ENCODE data around the gene HSCB.
A peak's percentile ranks its signal among the peaks of the same experiment; 100 is the strongest.

The HSCB gene

GRCh38 chr22:28799606-28800307 lies 57.9 kb downstream of the HSCB start:
- H3K9ac ChIP-seq (ENCODE audit: low read length), result peak overlapping the region; percentile 81
- H3K4me2 ChIP-seq (ENCODE audit: low read depth, low read length, poor library complexity, severe bottlenecking), result peak overlapping the region; percentile 72
- no peak overlapping the region for H3K27ac ChIP-seq (ENCODE audit: low read depth, low read length)
- no peaks in the 10 kb centered on the region; the same call in 1 of the 2 replicates for H3F3A ChIP-seq (ENCODE audit: insufficient read depth)
- H4K20me1 ChIP-seq (ENCODE audit: low read depth, low read length), result no peaks in the 10 kb centered on the region; the same call in none of the 2 replicates
- H3K9me3 ChIP-seq (ENCODE audit: insufficient read depth, low read length), result no peaks in the 10 kb centered on the region
- no peaks in the 10 kb centered on the region for H3K9me2 ChIP-seq (replicated peaks; ENCODE audit: insufficient read depth, low read length)
- H3K79me2 ChIP-seq (ENCODE audit: insufficient read depth, low read length), result 0 out of 2 replicates have a peak, but pooled peaks cover 6% of the 10 kb centered on the region
- H2AFZ ChIP-seq (ENCODE audit: low read depth, low read length, severe bottlenecking), result peak overlapping the region; percentile 93
- peak overlapping the region; percentile 76 for H3K4me3 ChIP-seq (ENCODE audit: insufficient read depth, low read length, poor library complexity, severe bottlenecking)
- no peaks in the 10 kb centered on the region for H3K27me3 ChIP-seq (ENCODE audit: low read length)
- H3K36me3 ChIP-seq (ENCODE audit: low read length), result peaks cover 25% of the 10 kb centered on the region
- TF ChIP-seq CTCF (IDR thresholded peaks at IDR 0.05; ENCODE audit: insufficient read depth, low read length, poor library complexity, severe bottlenecking) (no peak), EZH2phosphoT487 (conservative IDR thresholded peaks at IDR 0.05; ENCODE audit: low read length) (no peak)

- peaks cover 18% of the 10 kb centered on the region for H3K36me3 ChIP-seq (ENCODE audit: low read length)
- H3K9ac ChIP-seq (ENCODE audit: low read length), result peak within 1 kb of the TSS; percentile 81
- no peaks in the 10 kb centered on the region; the same call in none of the 2 replicates for H4K20me1 ChIP-seq (ENCODE audit: low read depth, low read length)
- TF ChIP-seq CTCF (IDR thresholded peaks at IDR 0.05; ENCODE audit: insufficient read depth, low read length, poor library complexity, severe bottlenecking), result no peak
- TF ChIP-seq EZH2phosphoT487 (conservative IDR thresholded peaks at IDR 0.05; ENCODE audit: low read length), result no peak
- no peaks in the 10 kb centered on the region for H3K27me3 ChIP-seq (ENCODE audit: low read length)
- H3K9me3 ChIP-seq (ENCODE audit: insufficient read depth, low read length), result no peaks in the 10 kb centered on the region
- 0 out of 2 replicates have a peak, but pooled peaks cover 6% of the 10 kb centered on the region for H3K79me2 ChIP-seq (ENCODE audit: insufficient read depth, low read length)
- H3K9me2 ChIP-seq (replicated peaks; ENCODE audit: insufficient read depth, low read length), result no peaks in the 10 kb centered on the region
- peak within 1 kb of the TSS; percentile 72 for H3K4me2 ChIP-seq (ENCODE audit: low read depth, low read length, poor library complexity, severe bottlenecking)
- peak within 1 kb of the TSS; percentile 93 for H2AFZ ChIP-seq (ENCODE audit: low read depth, low read length, severe bottlenecking)
- H3K27ac ChIP-seq (ENCODE audit: low read depth, low read length), result no peak within 1 kb of the TSS
- peak within 1 kb of the TSS; percentile 76 for H3K4me3 ChIP-seq (ENCODE audit: insufficient read depth, low read length, poor library complexity, severe bottlenecking)
- H3F3A ChIP-seq (ENCODE audit: insufficient read depth), result no peaks in the 10 kb centered on the region; the same call in 1 of the 2 replicates
Observed at GRCh38 chr22:28800308-28801041, 58.6 kb downstream of the HSCB start, which contains the start of gene XBP1. Gene XBP1, minus strand, starts transcription at chr22:28800569.

- TF ChIP-seq EZH2phosphoT487 (conservative IDR thresholded peaks at IDR 0.05; ENCODE audit: low read length) (no peak), CTCF (IDR thresholded peaks at IDR 0.05; ENCODE audit: insufficient read depth, low read length, poor library complexity, severe bottlenecking) (no peak)
- H3K27ac ChIP-seq (ENCODE audit: low read depth, low read length), result no peak overlapping the region
- 0 out of 2 replicates have a peak, but pooled peaks cover 2% of the 10 kb centered on the region for H3K36me3 ChIP-seq (ENCODE audit: low read length)
- H3K4me3 ChIP-seq (ENCODE audit: insufficient read depth, low read length, poor library complexity, severe bottlenecking), result peak overlapping the region; percentile 22
- H3F3A ChIP-seq (ENCODE audit: insufficient read depth), result peaks cover 2% of the 10 kb centered on the region; the same call in 1 of the 2 replicates
- H3K79me2 ChIP-seq (ENCODE audit: insufficient read depth, low read length), result 0 out of 2 replicates have a peak, but pooled peaks cover 6% of the 10 kb centered on the region
- no peaks in the 10 kb centered on the region for H3K9me3 ChIP-seq (ENCODE audit: insufficient read depth, low read length)
- no peaks in the 10 kb centered on the region for H3K27me3 ChIP-seq (ENCODE audit: low read length)
- no peaks in the 10 kb centered on the region for H3K9me2 ChIP-seq (replicated peaks; ENCODE audit: insufficient read depth, low read length)
- no peaks in the 10 kb centered on the region; the same call in 1 of the 2 replicates for H4K20me1 ChIP-seq (ENCODE audit: low read depth, low read length)
- peak overlapping the region; percentile 72 for H3K4me2 ChIP-seq (ENCODE audit: low read depth, low read length, poor library complexity, severe bottlenecking)
- H2AFZ ChIP-seq (ENCODE audit: low read depth, low read length, severe bottlenecking), result no peak overlapping the region
- no peak overlapping the region for H3K9ac ChIP-seq (ENCODE audit: low read length)
Observed at GRCh38 chr22:28801845-28802594, 60.2 kb downstream of the HSCB start.
